K562 (cell line): Measurements from ENCODE around the gene GRIPAP1. TPM values are rescaled to one million over a fixed set of nuclear protein-coding genes. Genes with fewer than 3 reads are reported as not detected.

ENCODE experiments used
- ATAC-seq: fragments of 200-7000 bp; cut with Tn5 transposase; 3 replicates; pipeline ENCODE4 v1.9.1; 2020; ENCODE audit warnings: moderate library complexity
- Bru-seq: library from RNA; stranded (reverse); fragments of 400-500 nt; gene quantifications from one replicate; lab custom pipeline; 2021; lab: Mats Ljungman, UMichigan
- BruChase-seq, 2 experiments: library from RNA; stranded (reverse); fragments of 400-500 nt; gene quantifications; one replicate each; lab custom pipeline; 2021; lab: Mats Ljungman, UMichigan
- BruUV-seq: library from RNA; stranded (reverse); fragments of 400-500 nt; replicated peaks from 2 replicates; lab custom pipeline; 2021; lab: Mats Ljungman, UMichigan
- CTCF ChIA-PET: fragments of 300-600 bp; formaldehyde crosslinking; extraction: SDS; loops from one replicate; lab custom pipeline; 2021; ENCODE audit warnings: low intra/inter-chr PET ratio; lab: Yijun Ruan, JAX
- POLR2A ChIA-PET: fragments of 300-600, 350-650 bp; sonication (Branson Sonifier 250); formaldehyde crosslinking; extraction: SDS; loops from one replicate; lab custom pipeline; 2021; ENCODE audit warnings: antibody characterized with exemption, inconsistent platforms; lab: Yijun Ruan, JAX
- DNase-seq, 4 experiments: peaks; one replicate each; pipeline versions ENCODE4 v3.0.0 to v3.0.0-alpha.2; 2011 to 2018; ENCODE audit warnings: low spot score in 3 of 4, mixed read lengths in 3 of 4; ENCODE audit errors: extremely low read depth in 1 of 4
- FAIRE-seq: peaks from 2 replicates; lab custom pipeline; 2011; peaks lifted over from hg19 to GRCh38; lab: Jason Lieb, UNC
- H2AFZ ChIP-seq: 2 replicates; pipeline ENCODE4 v1.6.0; 2011; ENCODE audit warnings: low read depth, low read length, control low read depth, inconsistent platforms
- H3K27ac ChIP-seq: fragments of 200-600 bp; 3 replicates; pipeline ENCODE4 v1.8.0; 2011; ENCODE audit warnings: low read depth, mild to moderate bottlenecking, control low read depth, inconsistent platforms, low read length, moderate library complexity, mixed read lengths; ENCODE audit errors: extremely low read depth
- H3K27me3 ChIP-seq, 2 experiments: fragments of 300-600 bp in 1 of 2; 2 replicates in 1 of 2; 3 replicates in 1 of 2; pipeline versions ENCODE4 v1.6.0 to v1.8.0; 2011; ENCODE audit warnings: inconsistent platforms in 2 of 2, low read length in 2 of 2, mild to moderate bottlenecking in 1 of 2, mixed read lengths in 1 of 2, moderate library complexity in 1 of 2; ENCODE audit not compliant: control insufficient read depth in 2 of 2, insufficient read depth in 2 of 2
- H3K36me3 ChIP-seq: fragments of 300-600 bp; 3 replicates; pipeline ENCODE4 v1.8.0; 2011; ENCODE audit warnings: mild to moderate bottlenecking, low read length, inconsistent platforms; ENCODE audit not compliant: control insufficient read depth, insufficient read depth
- H3K4me1 ChIP-seq, 2 experiments: fragments of 200-600 bp in 1 of 2; replicated peaks in 1 of 2; 2 replicates in 1 of 2; 3 replicates in 1 of 2; pipeline versions ENCODE4 v1.5.1 to v1.8.0; 2011; ENCODE audit warnings: inconsistent platforms in 2 of 2, low read length in 2 of 2, mild to moderate bottlenecking in 1 of 2, mixed read lengths in 1 of 2, moderate library complexity in 1 of 2; ENCODE audit not compliant: control insufficient read depth in 2 of 2, insufficient read depth in 2 of 2
- H3K4me2 ChIP-seq: 2 replicates; pipeline ENCODE4 v1.6.1; 2011; ENCODE audit warnings: low read length, control low read depth, inconsistent platforms, mixed read lengths; ENCODE audit not compliant: insufficient read depth
- H3K4me3 ChIP-seq: fragments of 200-600 bp; sonication (generic), shearing (Covaris generic); 2 replicates; pipeline ENCODE4 v1.5.1; 2016; ENCODE audit warnings: control low read depth, inconsistent platforms
- H3K79me2 ChIP-seq: fragments of 200-600 bp; 3 replicates; pipeline ENCODE4 v1.8.0; 2011; ENCODE audit warnings: low read length, inconsistent platforms; ENCODE audit not compliant: control insufficient read depth, insufficient read depth
- H3K9ac ChIP-seq, 2 experiments: 2 replicates each; pipeline versions ENCODE4 v1.6.0 to v1.6.1; 2011; ENCODE audit warnings: low read depth in 2 of 2, low read length in 2 of 2, control low read depth in 1 of 2, inconsistent platforms in 1 of 2, mild to moderate bottlenecking in 1 of 2, mixed read lengths in 1 of 2; ENCODE audit not compliant: insufficient read depth in 1 of 2
- H3K9me1 ChIP-seq: one replicate; pipeline ENCODE4 v1.6.0; 2011; ENCODE audit warnings: inconsistent platforms, mild to moderate bottlenecking, low read length, moderate library complexity; ENCODE audit not compliant: control insufficient read depth, insufficient read depth
- H3K9me3 ChIP-seq: replicated peaks from 2 replicates; pipeline ENCODE4 v1.5.1; 2011; ENCODE audit warnings: low read depth, low read length, inconsistent platforms; ENCODE audit not compliant: control insufficient read depth, insufficient read depth
- H4K20me1 ChIP-seq: replicated peaks from 2 replicates; pipeline ENCODE4 v1.6.1; 2011; ENCODE audit warnings: low read length, inconsistent platforms, mixed read lengths; ENCODE audit not compliant: control insufficient read depth, insufficient read depth
- ARNT ChIP-seq, 2 experiments: fragments of 450-650 bp; IDR thresholded peaks; 2 replicates each; pipeline ENCODE4 v1.6.1; 2016; ENCODE audit warnings: mild to moderate bottlenecking in 1 of 2
- ATF1 ChIP-seq, 2 experiments: fragments of 450-650 bp in 1 of 2; IDR thresholded peaks; 2 replicates each; pipeline ENCODE4 v1.6.1; 2016; ENCODE audit warnings: missing compliant biosample characterization in 1 of 2, missing genetic modification characterization in 1 of 2
- EWSR1 ChIP-seq: fragments of 450-650 bp; IDR thresholded peaks from 2 replicates; pipeline ENCODE4 v1.6.1; 2018; ENCODE audit warnings: borderline replicate concordance, mild to moderate bottlenecking, low read depth, moderate library complexity; ENCODE audit not compliant: partially characterized antibody
- GABPB1 ChIP-seq: sonication (generic); formaldehyde crosslinking; IDR thresholded peaks from 2 replicates; pipeline ENCODE4 v1.8.0; 2022; ENCODE audit warnings: mild to moderate bottlenecking, missing genetic modification reagents
- HNRNPL ChIP-seq: fragments of 200-400 bp; formaldehyde crosslinking; IDR thresholded peaks from 2 replicates; pipeline ENCODE4 v1.6.1; 2017; ENCODE audit warnings: low read depth, mild to moderate bottlenecking, low read length
- KLF6 ChIP-seq: fragments of 250-450 bp; sonication (Bioruptor Pico); IDR thresholded peaks from 2 replicates; pipeline ENCODE4 v1.4.0; 2020; ENCODE audit warnings: mild to moderate bottlenecking, moderate library complexity, borderline replicate concordance
- NCOR1 ChIP-seq: fragments of 450-650 bp; IDR thresholded peaks from 2 replicates; pipeline ENCODE4 v1.6.1; 2016; ENCODE audit warnings: mild to moderate bottlenecking, moderate library complexity
- POLR2H ChIP-seq: IDR thresholded peaks from 2 replicates; pipeline ENCODE4 v1.6.1; 2016; ENCODE audit warnings: missing genetic modification characterization, low read depth, mild to moderate bottlenecking, control low read depth, missing compliant biosample characterization, moderate library complexity
- SUPT5H ChIP-seq: fragments of 450-650 bp; IDR thresholded peaks from 2 replicates; pipeline ENCODE4 v1.6.1; 2016
- ZNF224 ChIP-seq: sonication (generic); formaldehyde crosslinking; IDR thresholded peaks from 2 replicates; pipeline ENCODE4 v1.8.0; 2022; ENCODE audit warnings: mild to moderate bottlenecking, missing genetic modification reagents
- WGBS: fragments of 100-300 bp; shearing (Covaris generic); methylation state at CpG from one replicate; pipeline ENCODE4 v1.1.6; 2016; ENCODE audit warnings: low coverage, mixed read lengths; ENCODE audit not compliant: insufficient coverage; ENCODE audit errors: missing lambda C conversion rate; 5-methylcytosine and 5-hydroxymethylcytosine counted together
- in situ Hi-C: fragments of 300-500 bp; cut with MboI; formaldehyde crosslinking; loops from 4 replicates; pipeline ENCODE4 v1.15.0; 2018; ENCODE audit warnings: inconsistent platforms, mixed read lengths
- intact Hi-C: fragments of 100-400 bp; cut with micrococcal nuclease; formaldehyde crosslinking; loops from 2 replicates; pipeline ENCODE4 v1.14.2; 2022
- long read RNA-seq, 3 experiments: library from polyadenylated mRNA in 2 of 3; library from RNA in 1 of 3; unstranded in 2 of 3; stranded (forward) in 1 of 3; transcript quantifications; one replicate each; pipeline ENCODE4 v2.0.0, GENCODE V29; 2019 to 2022
- polyA minus RNA-seq, 3 experiments: library from RNA; depleted of rRNA, polyadenylated mRNA; stranded (reverse); fragments of >200 nt; gene quantifications; 2 replicates each; pipeline ENCODE4 v1.2.3, GENCODE V29; 2011
- polyA plus RNA-seq, 8 experiments: library from polyadenylated mRNA; depleted of rRNA in 4 of 8; stranded (reverse) in 5 of 8; unstranded in 3 of 8; fragments of >200 nt; fragmentation: Nextera tagmentation in 2 of 8; fragmentation: Illumina TruSeq in 1 of 8; extraction: Ambion mirVana in 2 of 8; extraction: Trizol in 1 of 8; gene quantifications; 2 replicates each; pipeline versions ENCODE4 v1.2.1 to v1.2.3, GENCODE V29; 2011 to 2014; ENCODE audit warnings: inconsistent platforms in 1 of 8, missing spikeins in 1 of 8
- total RNA-seq, 7 experiments: library from RNA; depleted of rRNA in 6 of 7; stranded (reverse); fragments of >200 nt in 6 of 7; fragmentation: Illumina TruSeq in 2 of 7; extraction: Trizol in 2 of 7; gene quantifications; 2 replicates each; pipeline versions ENCODE4 v1.2.1 to v1.2.3, GENCODE V29; 2011 to 2021; ENCODE audit warnings: low replicate concordance in 1 of 7
- TF ChIP-seq, protein P1 (sequence below), 2 experiments: fragments of 450-650 bp; conservative IDR thresholded peaks; 2 replicates each; pipeline ENCODE4 v1.6.1; 2017; ENCODE audit warnings: mild to moderate bottlenecking in 2 of 2, moderate library complexity in 2 of 2

GRIPAP1 gene, protein sequence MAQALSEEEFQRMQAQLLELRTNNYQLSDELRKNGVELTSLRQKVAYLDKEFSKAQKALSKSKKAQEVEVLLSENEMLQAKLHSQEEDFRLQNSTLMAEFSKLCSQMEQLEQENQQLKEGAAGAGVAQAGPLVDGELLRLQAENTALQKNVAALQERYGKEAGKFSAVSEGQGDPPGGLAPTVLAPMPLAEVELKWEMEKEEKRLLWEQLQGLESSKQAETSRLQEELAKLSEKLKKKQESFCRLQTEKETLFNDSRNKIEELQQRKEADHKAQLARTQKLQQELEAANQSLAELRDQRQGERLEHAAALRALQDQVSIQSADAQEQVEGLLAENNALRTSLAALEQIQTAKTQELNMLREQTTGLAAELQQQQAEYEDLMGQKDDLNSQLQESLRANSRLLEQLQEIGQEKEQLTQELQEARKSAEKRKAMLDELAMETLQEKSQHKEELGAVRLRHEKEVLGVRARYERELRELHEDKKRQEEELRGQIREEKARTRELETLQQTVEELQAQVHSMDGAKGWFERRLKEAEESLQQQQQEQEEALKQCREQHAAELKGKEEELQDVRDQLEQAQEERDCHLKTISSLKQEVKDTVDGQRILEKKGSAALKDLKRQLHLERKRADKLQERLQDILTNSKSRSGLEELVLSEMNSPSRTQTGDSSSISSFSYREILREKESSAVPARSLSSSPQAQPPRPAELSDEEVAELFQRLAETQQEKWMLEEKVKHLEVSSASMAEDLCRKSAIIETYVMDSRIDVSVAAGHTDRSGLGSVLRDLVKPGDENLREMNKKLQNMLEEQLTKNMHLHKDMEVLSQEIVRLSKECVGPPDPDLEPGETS
- 195 and 197 TPM in 2 replicates for total RNA-seq (2011; cell fraction: chromatin; rRNA removed; ENCODE audit: low replicate concordance)
- 52.9 and 55.0 TPM in 2 replicates for total RNA-seq (2011; cell fraction: nucleolus; rRNA removed)
- total RNA-seq (2011; cell fraction: nucleoplasm; rRNA removed) = 112 and 180 TPM in 2 replicates
- 21.7 and 24.0 TPM in 2 replicates for total RNA-seq (2014; rRNA removed)
- total RNA-seq (2014; rRNA removed; fragmentation: Illumina TruSeq; extraction: Trizol) = 15.3 and 16.2 TPM in 2 replicates
- 18.4 and 20.8 TPM in 2 replicates for total RNA-seq (2015; rRNA removed; fragmentation: Illumina TruSeq; extraction: Trizol)
- total RNA-seq (2021) = 27.4 and 37.5 TPM in 2 replicates
- 28.8 and 31.9 TPM in 2 replicates for polyA plus RNA-seq (2011; rRNA removed)
- 15.3 and 19.5 TPM in 2 replicates for polyA plus RNA-seq (2011; cell fraction: cytosol; rRNA removed)
- polyA plus RNA-seq (2011; cell fraction: nucleus; rRNA removed) = 159 and 162 TPM in 2 replicates
- polyA plus RNA-seq (2012) = 26.9 and 43.0 TPM in 2 replicates
- polyA plus RNA-seq (2014; fragmentation: Illumina TruSeq; extraction: Trizol) = 27.3 and 31.0 TPM in 2 replicates
- polyA plus RNA-seq (2014; fragmentation: Nextera tagmentation; extraction: Ambion mirVana) = 1 to 10 TPM; 4.1 to 4.6 TPM
- polyA plus RNA-seq (2014; rRNA removed) = 41.6 and 42.4 TPM in 2 replicates
- 26.0 and 41.0 TPM in 2 replicates for polyA minus RNA-seq (2011; rRNA and poly(A)+ RNA removed)
- 7.2 and 8.1 TPM in 2 replicates for polyA minus RNA-seq (2011; cell fraction: cytosol; rRNA and poly(A)+ RNA removed)
- polyA minus RNA-seq (2011; cell fraction: nucleus; rRNA and poly(A)+ RNA removed) = 21.1 and 50.1 TPM in 2 replicates
- Bru-seq, nascent RNA = percentile 72 among the genes with signal in this experiment
- BruChase-seq, experiment 1, labeled RNA remaining after a 2-hour chase = percentile 71 among the genes with signal in this experiment
- percentile 76 among the genes with signal in this experiment for BruChase-seq, experiment 2, labeled RNA remaining after a 6-hour chase
- long read RNA-seq, experiment 1, transcript GRIPAP1-201 (26 exons, 3,031 nt) = major isoform, 46 of 116 reads
- long read RNA-seq, experiment 1, partial matches to known transcripts = 26 of 116 reads
- long read RNA-seq, experiment 1, other reads (novel, unspliced or antisense) = 42 of 116 reads
- long read RNA-seq, experiment 2, partial matches to known transcripts = 11 of 24 reads
- long read RNA-seq, experiment 2, other reads (novel, unspliced or antisense) = 13 of 24 reads
- long read RNA-seq, experiment 3, partial matches to known transcripts = 10 of 15 reads
- long read RNA-seq, experiment 3, other reads (novel, unspliced or antisense) = 5 of 15 reads

DNA sequence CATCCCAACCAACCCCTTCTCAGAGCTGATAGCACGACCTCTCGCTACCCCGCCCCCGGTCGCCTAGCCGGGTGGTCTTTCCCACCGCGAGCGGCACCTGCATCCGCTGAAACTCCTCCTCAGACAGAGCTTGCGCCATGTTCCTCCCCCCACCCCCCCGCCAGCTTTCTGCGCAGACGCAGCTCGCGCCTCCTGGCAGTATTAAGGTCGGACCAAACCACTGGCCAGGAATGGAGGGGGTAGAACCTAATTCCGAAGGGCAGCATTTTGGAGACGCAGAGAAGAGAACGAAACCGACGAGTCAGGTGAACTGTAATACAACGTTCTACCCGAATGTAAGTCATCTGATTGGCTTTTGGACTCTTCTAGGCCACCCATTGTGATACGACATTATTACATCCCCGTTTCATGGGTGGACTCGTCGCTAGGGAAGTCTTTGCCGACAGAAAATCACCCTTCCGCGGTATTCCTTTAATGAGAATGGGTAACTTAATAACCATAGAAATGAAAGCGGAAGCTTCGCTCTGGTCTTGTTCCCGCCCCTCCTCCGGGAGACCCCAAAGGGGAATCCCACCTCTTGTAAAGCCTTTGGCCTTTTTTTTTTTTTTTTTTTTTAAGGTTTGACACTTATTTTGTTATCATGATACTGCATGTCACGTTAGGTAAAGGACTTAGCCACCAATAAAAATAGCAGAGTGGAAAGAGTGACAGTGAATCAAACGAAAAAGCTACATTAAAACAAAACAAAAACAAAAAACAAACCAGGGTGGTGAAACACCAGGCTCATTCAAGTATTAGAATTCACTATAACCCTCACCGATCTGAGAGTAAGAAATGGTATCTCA lies at the start of gene GRIPAP1:
TSS of gene GRIPAP1 (minus strand) at position 174 of the 845 bp plus-strand sequence. CDS start at position 139, 35 bp downstream.
- ChIA-PET POLR2A (interaction anchor here (0.6 to 1.3 kb wide), 9 partner anchors 20 to 1128 kb away, joined by 3 to 4 read pairs (median 3); no protein-coding TSS in a partner anchor), CTCF (interaction anchor here (0.5 kb wide), 1 partner anchor 104 kb away, joined by 3 read pairs; no protein-coding TSS in a partner anchor)
- peak within 1 kb of the TSS; percentile 94 to 97 for H3K9ac ChIP-seq
- H3K27ac ChIP-seq = peak within 1 kb of the TSS; percentile 100
- H3K4me3 ChIP-seq = peak within 1 kb of the TSS; percentile 80
- no peaks in the 10 kb centered on the region for H3K9me1 ChIP-seq
- ATAC-seq (peak; percentile 90), FAIRE-seq (peak; percentile 94), DNase-seq (peak; percentile 90 to 92 (median 91))
- in situ Hi-C loops = no loop called here
- intact Hi-C loops = loop anchor here (5.0 kb wide), 2 partner anchors 40 to 45 kb away; partner anchors contain the start of genes OTUD5 and TFE3
- H3K4me2 ChIP-seq = peak within 1 kb of the TSS; percentile 94
- no peaks in the 10 kb centered on the region for H3K27me3 ChIP-seq
- peak within 1 kb of the TSS; percentile 100 for H2AFZ ChIP-seq
- peaks cover 3 to 6% of the 10 kb centered on the region in 2 experiments; a peak in 2 of 5 replicates for H3K4me1 ChIP-seq
- no peaks in the 10 kb centered on the region for H4K20me1 ChIP-seq
- H3K9me3 ChIP-seq = no peaks in the 10 kb centered on the region
- peaks cover 26% of the 10 kb centered on the region; the same call in 2 of the 3 replicates for H3K36me3 ChIP-seq
- peaks cover 18% of the 10 kb centered on the region for H3K79me2 ChIP-seq
- 2% methylated on average over 30 of the region's 38 CpGs for WGBS
- TSS peak; percentile 87 for BruUV-seq
- TF ChIP-seq, protein P1, sequence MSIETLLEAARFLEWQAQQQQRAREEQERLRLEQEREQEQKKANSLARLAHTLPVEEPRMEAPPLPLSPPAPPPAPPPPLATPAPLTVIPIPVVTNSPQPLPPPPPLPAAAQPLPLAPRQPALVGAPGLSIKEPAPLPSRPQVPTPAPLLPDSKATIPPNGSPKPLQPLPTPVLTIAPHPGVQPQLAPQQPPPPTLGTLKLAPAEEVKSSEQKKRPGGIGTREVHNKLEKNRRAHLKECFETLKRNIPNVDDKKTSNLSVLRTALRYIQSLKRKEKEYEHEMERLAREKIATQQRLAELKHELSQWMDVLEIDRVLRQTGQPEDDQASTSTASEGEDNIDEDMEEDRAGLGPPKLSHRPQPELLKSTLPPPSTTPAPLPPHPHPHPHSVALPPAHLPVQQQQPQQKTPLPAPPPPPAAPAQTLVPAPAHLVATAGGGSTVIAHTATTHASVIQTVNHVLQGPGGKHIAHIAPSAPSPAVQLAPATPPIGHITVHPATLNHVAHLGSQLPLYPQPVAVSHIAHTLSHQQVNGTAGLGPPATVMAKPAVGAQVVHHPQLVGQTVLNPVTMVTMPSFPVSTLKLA (conservative IDR thresholded peaks at IDR 0.05) = peak; percentile 22 to 47; a peak in 1 of 4 replicates
- TF ChIP-seq ZNF224 (CRISPR knock-in tag) = no peak
- no peak for TF ChIP-seq ARNT (IDR thresholded peaks at IDR 0.05)
- no peak for TF ChIP-seq KLF6
- TF ChIP-seq SUPT5H = peak; percentile 84
- TF ChIP-seq NCOR1 = 0 out of 2 replicates have a peak, but pooled peaks have one; percentile 18
- TF ChIP-seq HNRNPL = no peak
- TF ChIP-seq GABPB1 (CRISPR knock-in tag) = peak; percentile 59; the same call in 1 of the 2 replicates
- TF ChIP-seq POLR2H = peak; percentile 73
- TF ChIP-seq EWSR1 = no peak
- no peak for TF ChIP-seq ATF1 (CRISPR knock-in tag; IDR thresholded peaks at IDR 0.05)
- peak; percentile 39 for TF ChIP-seq ATF1 (tag; IDR thresholded peaks at IDR 0.05)
